ENCODE results near the gene RIC8A. TPM values are rescaled to one million over a fixed set of nuclear protein-coding genes. Genes with fewer than 3 reads are reported as not detected.

RIC8A gene
- total and polyA plus RNA-seq, 4 donors = 30.6 to 77.3 (median 67.8) TPM

GRCh38 chr11:253886-254270, 46.4 kb downstream of the RIC8A start:
- no peaks in the 10 kb centered on the region for H3K27me3 ChIP-seq (ENCODE audit: control insufficient read depth in 1 of 2, insufficient read depth in 2 of 2, low read length in 1 of 2)
- H3K27ac ChIP-seq (ENCODE audit: low read depth in 1 of 2, low read length in 2 of 2) = no peak overlapping the region
- intact Hi-C loops (cut with DNase I) = loop anchor here in 1 of 2 donors (5.0 kb wide), 1 partner anchor 33 kb away; the partner anchor contains the start of gene PGGHG
- no peaks in the 10 kb centered on the region for H3K9me3 ChIP-seq (ENCODE audit: control insufficient read depth, low read length)
- H3K4me3 ChIP-seq (ENCODE audit: low read length in 2 of 2) = no peak overlapping the region
- no peaks in the 10 kb centered on the region for H3K4me1 ChIP-seq (ENCODE audit: control insufficient read depth in 1 of 2, insufficient read depth in 2 of 2, low read length in 2 of 2)
- no peak for DNase-seq
- H3K36me3 ChIP-seq (ENCODE audit: control insufficient read depth in 1 of 2, insufficient read depth in 2 of 2, low read length in 1 of 2) = peaks cover 4 to 5% of the 10 kb centered on the region in 2 donors
- WGBS, 2 donors = 88 to 89% methylated on average over 5 of the region's 5 CpGs
- ATAC-seq (ENCODE audit: low FRiP score) = no peak

DNA sequence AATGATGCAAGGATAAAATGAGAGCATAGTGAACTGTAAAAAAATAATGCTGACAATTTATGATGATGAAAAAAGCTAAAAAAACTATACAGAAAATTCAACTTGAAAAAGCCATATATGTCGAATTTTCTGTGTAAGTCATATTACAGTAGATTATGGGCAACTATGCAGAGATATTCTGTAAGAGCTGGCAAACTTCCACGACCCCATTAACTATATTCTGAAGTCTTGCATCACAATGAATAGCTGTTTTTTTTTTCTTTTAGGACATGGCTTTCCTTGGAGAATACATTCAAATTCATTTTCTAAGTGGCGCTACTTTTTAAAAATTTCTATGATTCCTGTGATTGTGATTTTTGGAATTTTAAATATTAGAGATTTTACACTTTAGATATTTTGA, 47.7 kb downstream of the RIC8A start:
- Histone ChIP-seq H3K4me1 (ENCODE audit: control insufficient read depth in 1 of 2, insufficient read depth in 2 of 2, low read length in 2 of 2) (no peaks in the 10 kb centered on the region), H3K36me3 (ENCODE audit: control insufficient read depth in 1 of 2, insufficient read depth in 2 of 2, low read length in 1 of 2) (peaks cover 3 to 4% of the 10 kb centered on the region in 2 donors), H3K4me3 (ENCODE audit: low read length in 2 of 2) (no peak overlapping the region), H3K27ac (ENCODE audit: low read depth in 1 of 2, low read length in 2 of 2) (no peak overlapping the region), H3K9me3 (ENCODE audit: control insufficient read depth, low read length) (no peaks in the 10 kb centered on the region), H3K27me3 (ENCODE audit: control insufficient read depth in 1 of 2, insufficient read depth in 2 of 2, low read length in 1 of 2) (no peaks in the 10 kb centered on the region)
- intact Hi-C loops (cut with DNase I) = no loop called here
- ATAC-seq (ENCODE audit: low FRiP score) (no peak), DNase-seq (no peak)
- 47 to 50% methylated on average over 3 of the region's 3 CpGs for WGBS, 2 donors

GRCh38 chr11:255816-256215, 48.3 kb downstream of the RIC8A start:
- DNase-seq (no peak), ATAC-seq (ENCODE audit: low FRiP score) (no peak)
- Histone ChIP-seq H3K9me3 (ENCODE audit: control insufficient read depth, low read length) (no peaks in the 10 kb centered on the region), H3K27me3 (ENCODE audit: control insufficient read depth in 1 of 2, insufficient read depth in 2 of 2, low read length in 1 of 2) (no peaks in the 10 kb centered on the region), H3K4me1 (ENCODE audit: control insufficient read depth in 1 of 2, insufficient read depth in 2 of 2, low read length in 2 of 2) (no peaks in the 10 kb centered on the region), H3K36me3 (ENCODE audit: control insufficient read depth in 1 of 2, insufficient read depth in 2 of 2, low read length in 1 of 2) (peaks cover 1 to 4% of the 10 kb centered on the region in 2 donors), H3K4me3 (ENCODE audit: low read length in 2 of 2) (no peak overlapping the region), H3K27ac (ENCODE audit: low read depth in 1 of 2, low read length in 2 of 2) (no peak overlapping the region)
- 89 to 96% methylated on average over 2 of the region's 2 CpGs for WGBS, 2 donors
- intact Hi-C loops (cut with DNase I) = no loop called here

GRCh38 chr11:256952-257737, 49.6 kb downstream of the RIC8A start:
- 81 to 82% methylated on average over 11 to 14 of the region's 14 CpGs for WGBS, 2 donors
- intact Hi-C loops (cut with DNase I) = no loop called here

DNA sequence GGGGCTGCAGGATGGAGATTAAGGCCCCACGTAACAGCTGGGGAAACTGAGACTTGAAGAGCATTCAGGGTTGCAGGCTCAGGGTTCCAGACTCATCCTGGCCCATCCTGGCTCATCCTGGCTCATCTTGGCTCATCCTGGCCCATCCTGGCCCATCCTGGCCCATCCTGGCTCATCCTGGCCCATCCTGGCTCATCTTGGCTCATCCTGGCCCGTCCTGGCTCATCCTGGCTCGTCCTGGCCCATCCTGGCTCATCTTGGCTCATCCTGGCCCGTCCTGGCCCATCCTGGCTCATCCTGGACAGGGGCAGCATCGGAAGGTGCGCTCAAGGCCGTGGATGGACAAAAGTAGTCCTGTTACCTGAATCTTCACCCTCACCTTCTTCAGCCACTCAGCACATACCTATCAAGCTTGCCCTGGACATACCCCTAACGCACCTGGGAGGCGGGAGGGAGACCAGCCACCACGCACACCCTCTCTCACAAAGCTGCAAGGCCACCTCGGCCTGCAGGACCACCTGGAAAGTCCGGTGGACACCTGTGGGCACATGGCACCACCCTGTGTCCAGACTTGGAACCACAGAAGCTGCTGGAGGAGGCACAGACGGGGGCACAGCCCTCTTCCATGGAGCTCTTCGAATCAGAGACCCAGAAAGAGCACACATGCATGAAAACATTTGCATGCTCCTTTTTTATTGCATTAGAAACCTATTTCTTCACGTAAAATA, 50.4 kb downstream of the RIC8A start:
- DNase-seq = no peak
- Histone ChIP-seq H3K27ac (ENCODE audit: low read depth in 1 of 2, low read length in 2 of 2) (no peak overlapping the region), H3K27me3 (ENCODE audit: control insufficient read depth in 1 of 2, insufficient read depth in 2 of 2, low read length in 1 of 2) (no peaks in the 10 kb centered on the region), H3K9me3 (ENCODE audit: control insufficient read depth, low read length) (peaks cover 3% of the 10 kb centered on the region), H3K4me3 (ENCODE audit: low read length in 2 of 2) (no peak overlapping the region), H3K36me3 (ENCODE audit: control insufficient read depth in 1 of 2, insufficient read depth in 2 of 2, low read length in 1 of 2) (peaks cover 0 to under 1% of the 10 kb centered on the region in 2 donors), H3K4me1 (ENCODE audit: control insufficient read depth in 1 of 2, insufficient read depth in 2 of 2, low read length in 2 of 2) (no peaks in the 10 kb centered on the region)
- intact Hi-C loops (cut with DNase I) = no loop called here
- WGBS, 2 donors = 75 to 83% methylated on average over 15 of the region's 15 CpGs
- no peak for ATAC-seq (ENCODE audit: low FRiP score)

More at GRCh38 chr11:256952-257737, 49.6 kb downstream of the RIC8A start:
- ATAC-seq (ENCODE audit: low FRiP score) = no peak
- Histone ChIP-seq H3K9me3 (ENCODE audit: control insufficient read depth, low read length) (peaks cover 3% of the 10 kb centered on the region), H3K36me3 (ENCODE audit: control insufficient read depth in 1 of 2, insufficient read depth in 2 of 2, low read length in 1 of 2) (peaks cover 0 to 4% of the 10 kb centered on the region in 2 donors), H3K4me1 (ENCODE audit: control insufficient read depth in 1 of 2, insufficient read depth in 2 of 2, low read length in 2 of 2) (no peaks in the 10 kb centered on the region), H3K27ac (ENCODE audit: low read depth in 1 of 2, low read length in 2 of 2) (no peak overlapping the region), H3K4me3 (ENCODE audit: low read length in 2 of 2) (no peak overlapping the region), H3K27me3 (ENCODE audit: control insufficient read depth in 1 of 2, insufficient read depth in 2 of 2, low read length in 1 of 2) (no peaks in the 10 kb centered on the region)
- DNase-seq = no peak

- Histone ChIP-seq H3K36me3 (ENCODE audit: control insufficient read depth in 1 of 2, insufficient read depth in 2 of 2, low read length in 1 of 2) (no peaks in the 10 kb centered on the region), H3K4me3 (ENCODE audit: low read length in 2 of 2) (no peak overlapping the region), H3K27me3 (ENCODE audit: control insufficient read depth in 1 of 2, insufficient read depth in 2 of 2, low read length in 1 of 2) (no peaks in the 10 kb centered on the region), H3K27ac (ENCODE audit: low read depth in 1 of 2, low read length in 2 of 2) (no peak overlapping the region), H3K4me1 (ENCODE audit: control insufficient read depth in 1 of 2, insufficient read depth in 2 of 2, low read length in 2 of 2) (no peaks in the 10 kb centered on the region), H3K9me3 (ENCODE audit: control insufficient read depth, low read length) (peaks cover 3% of the 10 kb centered on the region)
- DNase-seq (no peak), ATAC-seq (ENCODE audit: low FRiP score) (no peak)
- intact Hi-C loops (cut with DNase I) = no loop called here
- WGBS, 2 donors = 78 to 81% methylated on average over 10 of the region's 10 CpGs
Observed at GRCh38 chr11:259413-259812, 51.9 kb downstream of the RIC8A start.

DNA sequence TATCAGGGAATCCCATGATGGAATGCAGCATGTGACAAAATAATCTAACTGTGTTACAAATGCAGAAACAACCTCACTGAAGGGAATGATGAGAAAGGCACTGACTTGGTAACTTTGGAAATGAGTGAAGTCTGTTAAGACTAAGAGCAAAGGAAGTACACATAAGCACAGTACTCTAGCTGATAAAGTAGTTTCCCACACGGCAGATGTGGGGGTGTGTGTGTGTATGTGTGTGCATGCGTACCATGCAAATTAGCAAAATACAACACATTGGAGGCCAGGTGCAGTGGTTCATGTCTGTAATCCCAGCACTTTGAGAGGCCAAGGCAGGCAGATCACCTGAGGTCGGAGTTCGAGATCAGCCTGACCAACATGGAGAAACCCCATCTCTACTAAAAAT, 54.1 kb downstream of the RIC8A start:
- Histone ChIP-seq H3K27ac (ENCODE audit: low read depth in 1 of 2, low read length in 2 of 2) (no peak overlapping the region), H3K9me3 (ENCODE audit: control insufficient read depth, low read length) (peaks cover 3% of the 10 kb centered on the region), H3K27me3 (ENCODE audit: control insufficient read depth in 1 of 2, insufficient read depth in 2 of 2, low read length in 1 of 2) (no peaks in the 10 kb centered on the region), H3K36me3 (ENCODE audit: control insufficient read depth in 1 of 2, insufficient read depth in 2 of 2, low read length in 1 of 2) (no peaks in the 10 kb centered on the region), H3K4me1 (ENCODE audit: control insufficient read depth in 1 of 2, insufficient read depth in 2 of 2, low read length in 2 of 2) (no peaks in the 10 kb centered on the region), H3K4me3 (ENCODE audit: low read length in 2 of 2) (no peak overlapping the region)
- ATAC-seq (ENCODE audit: low FRiP score) (no peak), DNase-seq (no peak)
- WGBS, 2 donors = 87% methylated on average over 4 of the region's 4 CpGs
- intact Hi-C loops (cut with DNase I) = no loop called here

Data from aorta (tissue), 5 donors.